Spleen (tissue), 11 donors: ENCODE results near the gene HYCC1. TPM values are rescaled to one million over a fixed set of nuclear protein-coding genes. Genes with fewer than 3 reads are reported as not detected.
"Not testable (repeated sequence)": the region's sequence is repeated elsewhere in the genome, so short reads cannot be mapped to it uniquely, and the experiment has no call there.

Source experiments
- DNase-seq: peaks from one replicate; pipeline ENCODE4 v3.0.0-alpha.2; 2020
- H3K27ac ChIP-seq, 8 donors: fragments of 200-600 bp; sonication (generic) in 7 of 8; 1 replicate in 4 of 8; 2 replicates in 4 of 8; pipeline versions ENCODE4 v1.5.0 to v1.8.0; 2016 to 2021; ENCODE audit warnings: inconsistent platforms in 4 of 8, mild to moderate bottlenecking in 4 of 8, moderate library complexity in 1 of 8
- H3K27me3 ChIP-seq, 7 donors: fragments of 200-600 bp; sonication (generic) in 6 of 7; replicated peaks in 1 of 7; 1 replicate in 4 of 7; 2 replicates in 3 of 7; pipeline versions ENCODE4 v1.5.0 to v1.8.0; 2016 to 2021; ENCODE audit warnings: inconsistent platforms in 3 of 7, mild to moderate bottlenecking in 1 of 7
- H3K36me3 ChIP-seq, 6 donors: fragments of 200-600 bp; sonication (generic) in 5 of 6; 1 replicate in 4 of 6; 2 replicates in 2 of 6; pipeline versions ENCODE4 v1.5.0 to v1.8.0; 2016 to 2021; ENCODE audit warnings: inconsistent platforms in 2 of 6
- H3K4me1 ChIP-seq, 6 donors: fragments of 200-600 bp; sonication (generic) in 5 of 6; 1 replicate in 3 of 6; 2 replicates in 3 of 6; pipeline versions ENCODE4 v1.5.0 to v1.8.0; 2016 to 2021; ENCODE audit warnings: inconsistent platforms in 3 of 6
- H3K4me3 ChIP-seq, 8 donors: fragments of 200-600 bp; sonication (generic) in 7 of 8; 1 replicate in 4 of 8; 2 replicates in 4 of 8; pipeline versions ENCODE4 v1.5.0 to v1.8.0; 2016 to 2021; ENCODE audit warnings: inconsistent platforms in 4 of 8, mild to moderate bottlenecking in 4 of 8, moderate library complexity in 2 of 8
- H3K9me3 ChIP-seq, 8 donors: fragments of 200-600 bp; sonication (generic) in 7 of 8; 1 replicate in 4 of 8; 2 replicates in 4 of 8; pipeline versions ENCODE4 v1.5.0 to v1.8.0; 2016 to 2021; ENCODE audit warnings: inconsistent platforms in 4 of 8
- POLR2A ChIP-seq, 3 donors: fragments of 450-650 bp; IDR thresholded peaks; one replicate each; pipeline ENCODE4 v1.5.1; 2017; ENCODE audit warnings: antibody characterized with exemption in 3 of 3, mild to moderate bottlenecking in 1 of 3
- POLR2AphosphoS5 ChIP-seq, 3 donors: sonication (generic); formaldehyde crosslinking; IDR thresholded peaks; one replicate each; pipeline ENCODE4 v1.5.1; 2017; ENCODE audit warnings: antibody characterized with exemption in 3 of 3
- WGBS, 5 donors: extraction: QIAGEN DNeasy Blood & Tissue Kit in 3 of 5; methylation state at CpG; one replicate each; pipeline versions ENCODE4 v1.1.5 to v1.1.7; 2013 to 2018; 5-methylcytosine and 5-hydroxymethylcytosine counted together
- intact Hi-C: fragments of 100-400 bp; cut with DNase I; formaldehyde crosslinking; loops from one replicate; pipeline ENCODE4 v1.15.0; 2023; ENCODE audit warnings: low total_unique reads
- polyA plus RNA-seq, 3 donors: library from polyadenylated mRNA; stranded (reverse); fragments of 200-250 nt; gene quantifications; one replicate each; pipeline ENCODE4 v1.2.1, GENCODE V29; 2013
- total RNA-seq, 7 donors: library from RNA; depleted of rRNA in 3 of 7; stranded (reverse); fragments of >200 nt in 3 of 7; fragmentation: NEBNext Ultra II Directional in 4 of 7; extraction: Animal tissue kit (Norgen Biotek cat#: 25700) in 4 of 7; gene quantifications; one replicate each; pipeline versions ENCODE4 v1.1.0 to v1.2.1, GENCODE V29; 2016 to 2021
- TF ChIP-seq, protein P1 (sequence below), 11 experiments: fragments of 200-600 bp in 7 of 11; fragments of 450-650 bp in 4 of 11; sonication (generic) in 4 of 11; IDR thresholded peaks in 8 of 11; conservative IDR thresholded peaks in 3 of 11; 1 replicate in 7 of 11; 2 replicates in 4 of 11; pipeline versions ENCODE4 v1.4.0 to v1.8.0; 2016 to 2021; ENCODE audit warnings: antibody characterized with exemption in 11 of 11, inconsistent platforms in 4 of 11, mild to moderate bottlenecking in 1 of 11
- donor health status: healthy with polysubstance abuse.
- donor health status: DM: no; HTN: no; CAD: no; lungs with moderate emphysema.
- donor health status: DM: no; HTN: no; CAD: no.
- donor health status: Bipolar disorder and iron deficiency.
- donor health status: healthy.
- donor health status: DM: no; HTN: no; CAD: no.
- donor health status: DM: yes; HTN: yes; CAD: no.

Gene HYCC1
- total and polyA plus RNA-seq, 10 donors = 4.0 to 59.0 (median 42.7) TPM

DNA sequence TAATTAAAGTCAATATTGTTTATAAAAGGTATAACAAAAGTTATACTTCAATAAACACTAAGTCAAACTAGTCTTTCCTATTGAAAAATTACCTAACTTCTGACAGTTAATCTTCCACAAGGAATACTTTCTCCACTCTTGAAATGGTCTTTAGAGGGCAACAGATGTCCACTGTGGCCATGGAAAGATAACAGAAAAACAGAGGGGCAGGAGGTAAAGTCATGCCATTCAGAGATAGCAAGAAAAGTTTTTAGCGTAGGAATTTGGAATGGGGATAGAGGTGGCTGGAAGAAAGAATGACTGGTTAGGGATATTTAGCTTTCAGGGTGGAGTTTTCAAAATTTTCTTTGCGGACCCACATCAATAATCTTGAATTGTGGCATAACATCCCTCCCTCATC lies 34.7 kb downstream of the HYCC1 start:
- Histone ChIP-seq H3K4me3 (no peak overlapping the region), H3K27me3 (no peaks in the 10 kb centered on the region), H3K9me3 (no peaks in the 10 kb centered on the region), H3K36me3 (peaks cover 0 to 62% (median 13%) of the 10 kb centered on the region in 6 donors), H3K27ac (no peak overlapping the region), H3K4me1 (no peaks in the 10 kb centered on the region)
- WGBS, 5 donors = 94 to 97% (median 96%) methylated on average over 2 of the region's 2 CpGs
- TF ChIP-seq, protein P1, sequence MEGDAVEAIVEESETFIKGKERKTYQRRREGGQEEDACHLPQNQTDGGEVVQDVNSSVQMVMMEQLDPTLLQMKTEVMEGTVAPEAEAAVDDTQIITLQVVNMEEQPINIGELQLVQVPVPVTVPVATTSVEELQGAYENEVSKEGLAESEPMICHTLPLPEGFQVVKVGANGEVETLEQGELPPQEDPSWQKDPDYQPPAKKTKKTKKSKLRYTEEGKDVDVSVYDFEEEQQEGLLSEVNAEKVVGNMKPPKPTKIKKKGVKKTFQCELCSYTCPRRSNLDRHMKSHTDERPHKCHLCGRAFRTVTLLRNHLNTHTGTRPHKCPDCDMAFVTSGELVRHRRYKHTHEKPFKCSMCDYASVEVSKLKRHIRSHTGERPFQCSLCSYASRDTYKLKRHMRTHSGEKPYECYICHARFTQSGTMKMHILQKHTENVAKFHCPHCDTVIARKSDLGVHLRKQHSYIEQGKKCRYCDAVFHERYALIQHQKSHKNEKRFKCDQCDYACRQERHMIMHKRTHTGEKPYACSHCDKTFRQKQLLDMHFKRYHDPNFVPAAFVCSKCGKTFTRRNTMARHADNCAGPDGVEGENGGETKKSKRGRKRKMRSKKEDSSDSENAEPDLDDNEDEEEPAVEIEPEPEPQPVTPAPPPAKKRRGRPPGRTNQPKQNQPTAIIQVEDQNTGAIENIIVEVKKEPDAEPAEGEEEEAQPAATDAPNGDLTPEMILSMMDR (IDR thresholded peaks at IDR 0.05 in 8 of 11, conservative IDR thresholded peaks at IDR 0.05 in 3 of 11) = no peak
- TF ChIP-seq POLR2AphosphoS5 (IDR thresholded peaks at IDR 0.05) = no peak
- no peak for TF ChIP-seq POLR2A (IDR thresholded peaks at IDR 0.05)
- intact Hi-C loops = no loop called here
- no peak for DNase-seq

DNA sequence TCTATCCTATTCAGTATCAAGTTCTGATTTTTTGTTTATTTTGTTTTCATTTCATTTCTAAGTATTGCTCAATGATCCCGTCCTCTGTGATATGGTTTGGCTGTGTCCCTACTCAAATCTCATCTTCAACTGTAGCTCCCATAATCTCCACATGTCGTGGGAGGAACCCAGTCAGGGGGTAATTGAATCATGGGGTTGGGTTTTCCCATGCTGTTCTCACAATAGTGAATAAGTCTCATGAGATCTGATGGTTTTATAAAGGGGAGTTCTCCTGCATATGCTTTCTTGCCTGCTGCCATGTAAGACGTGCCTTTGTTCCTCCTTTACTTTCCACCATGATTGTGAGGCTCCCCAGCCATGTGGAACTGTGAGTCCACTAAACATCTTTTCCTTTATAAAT lies 39.3 kb downstream of the HYCC1 start:
- H3K36me3 ChIP-seq = peaks cover 0 to 84% (median 15%) of the 10 kb centered on the region in 6 donors
- 64 to 97% (median 93%) methylated on average over 3 of the region's 3 CpGs for WGBS, 5 donors
- H3K4me1 ChIP-seq, H3K27ac ChIP-seq, H3K9me3 ChIP-seq, H3K4me3 ChIP-seq, DNase-seq, intact Hi-C loops, H3K27me3 ChIP-seq: not testable (repeated sequence)

DNA sequence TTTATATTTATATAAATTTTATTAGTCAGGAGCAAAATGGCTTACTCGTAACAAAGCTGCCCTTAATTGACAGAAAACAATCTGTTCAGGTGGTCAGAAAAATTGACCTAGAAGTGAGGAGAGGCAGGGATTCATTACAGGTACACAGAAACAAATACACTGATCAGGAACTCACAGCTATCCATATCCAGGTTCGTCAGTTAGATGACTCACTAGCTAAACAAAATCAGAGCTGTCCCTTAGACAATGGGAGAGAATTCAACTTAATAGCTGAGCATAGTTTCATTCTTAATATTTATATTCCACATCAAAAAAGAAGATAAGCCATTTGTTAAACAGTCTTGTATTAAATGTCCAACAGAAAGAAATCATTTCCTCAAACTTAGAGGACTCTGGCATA lies 41.7 kb downstream of the HYCC1 start:
- H3K4me1 ChIP-seq = no peaks in the 10 kb centered on the region

DNA sequence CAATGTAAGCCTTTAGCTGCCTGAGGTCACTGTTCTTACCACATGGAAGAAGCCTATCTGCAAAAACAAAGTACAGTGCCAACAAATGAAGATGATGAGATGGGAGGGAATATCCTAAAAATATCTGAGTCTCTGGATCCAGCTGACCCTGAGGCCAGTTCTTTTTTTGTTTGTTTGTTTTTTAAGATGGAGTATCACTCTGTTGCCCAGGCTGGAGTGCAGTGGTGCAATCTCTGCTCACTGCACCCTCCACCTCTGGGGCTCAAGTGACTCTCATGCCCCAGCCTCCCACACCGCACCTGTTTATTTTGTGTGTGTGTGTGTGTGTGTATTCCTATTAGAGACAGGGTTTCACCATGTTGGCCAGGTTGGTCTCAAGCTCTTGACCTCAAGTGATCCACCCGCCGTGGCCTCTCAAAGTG lies 44.9 kb downstream of the HYCC1 start:
- Histone ChIP-seq H3K9me3 (no peaks in the 10 kb centered on the region), H3K27me3 (no peaks in the 10 kb centered on the region), H3K27ac (no peak overlapping the region), H3K4me1 (no peaks in the 10 kb centered on the region), H3K36me3 (peaks cover 0 to 69% (median 4%) of the 10 kb centered on the region in 6 donors), H3K4me3 (no peak overlapping the region)
- intact Hi-C loops = no loop called here
- WGBS, 5 donors = 78 to 100% (median 84%) methylated on average over 3 of the region's 3 CpGs
- TF ChIP-seq POLR2AphosphoS5 (IDR thresholded peaks at IDR 0.05) = no peak
- TF ChIP-seq POLR2A (IDR thresholded peaks at IDR 0.05) = no peak
- TF ChIP-seq, protein P1 (IDR thresholded peaks at IDR 0.05 in 8 of 11, conservative IDR thresholded peaks at IDR 0.05 in 3 of 11) = no peak
- DNase-seq = no peak

More for the DNA sequence above, 41.7 kb downstream of the HYCC1 start:
- intact Hi-C loops = no loop called here
- Histone ChIP-seq H3K27me3 (no peaks in the 10 kb centered on the region), H3K27ac (no peak overlapping the region), H3K4me3 (no peak overlapping the region), H3K9me3 (no peaks in the 10 kb centered on the region), H3K36me3 (peaks cover 0 to 88% (median 17%) of the 10 kb centered on the region in 6 donors)
- DNase-seq = no peak
- WGBS, 5 donors = 88 to 95% (median 92%) methylated on average over 2 of the region's 2 CpGs
- TF ChIP-seq, protein P1 (IDR thresholded peaks at IDR 0.05 in 8 of 11, conservative IDR thresholded peaks at IDR 0.05 in 3 of 11) = no peak
- TF ChIP-seq POLR2A (IDR thresholded peaks at IDR 0.05) = no peak
- no peak for TF ChIP-seq POLR2AphosphoS5 (IDR thresholded peaks at IDR 0.05)

Other genes with a start within 250 kb of the HYCC1 start
- gene TOMM7, start 191.3 kb downstream of the HYCC1 start, total RNA-seq = 100 to 1,000 TPM in 6 of 7 donors, 10 to 100 TPM in 1; 85.4 to 352 (median 235) TPM
- 100 to 1,000 TPM; 456 to 524 (median 482) TPM for gene TOMM7, start 191.3 kb downstream of the HYCC1 start, polyA plus RNA-seq
- 10 to 100 TPM; 17.5 to 31.6 (median 23.5) TPM for gene KLHL7, start 91.7 kb upstream of the HYCC1 start, total RNA-seq
- gene KLHL7, start 91.7 kb upstream of the HYCC1 start, polyA plus RNA-seq = 10 to 100 TPM in 2 of 3 donors, 1 to 10 TPM in 1; 8.8 to 12.3 (median 11.8) TPM
- 10 to 100 TPM; 37.1 to 51.9 (median 43.9) TPM for gene NUP42, start 167.9 kb upstream of the HYCC1 start, total RNA-seq
- 10 to 100 TPM; 39.9 to 44.1 (median 43.4) TPM for gene NUP42, start 167.9 kb upstream of the HYCC1 start, polyA plus RNA-seq
- gene GPNMB, start 232.6 kb upstream of the HYCC1 start, total RNA-seq = 10 to 100 TPM in 6 of 7 donors, 1 to 10 TPM in 1; 8.8 to 59.8 (median 26.7) TPM
- 10 to 100 TPM in 2 of 3 donors, 1 to 10 TPM in 1; 9.6 to 64.8 (median 31.2) TPM for gene GPNMB, start 232.6 kb upstream of the HYCC1 start, polyA plus RNA-seq